Activated CD8-positive, alpha-beta T cell treated with anti-CD3 and anti-CD28 coated beads for 36 hours (primary cell): ENCODE data around the gene PYROXD2. TPM values are rescaled to one million over a fixed set of nuclear protein-coding genes. Genes with fewer than 3 reads are reported as not detected.

Experiments
- ATAC-seq: fragments of 200-7000 bp; cut with Tn5 transposase; one replicate; pipeline ENCODE4 v1.10.0; 2021; ENCODE audit warnings: mild to moderate bottlenecking, moderate library complexity
- CTCF ChIA-PET: fragments of 350-600 bp; sonication (Branson Sonifier 250); formaldehyde crosslinking; loops from one replicate; lab custom pipeline; 2021; ENCODE audit warnings: antibody characterized with exemption; lab: Charles Lee
- POLR2A ChIA-PET: fragments of 350-600 bp; sonication (Branson Sonifier 250); formaldehyde crosslinking; loops from one replicate; lab custom pipeline; 2021; ENCODE audit warnings: antibody characterized with exemption; lab: Charles Lee
- DNase-seq: peaks from one replicate; pipeline ENCODE4 v3.0.0-alpha.2; 2020
- H3K27ac Mint-ChIP-seq: one replicate; pipeline ENCODE4 v1.8.0; 2021; ENCODE audit warnings: mild to moderate bottlenecking, mixed read lengths
- H3K27me3 Mint-ChIP-seq: one replicate; pipeline ENCODE4 v1.8.0; 2021; ENCODE audit warnings: mixed read lengths
- H3K36me3 Mint-ChIP-seq: one replicate; pipeline ENCODE4 v1.8.0; 2021; ENCODE audit warnings: low read depth, mixed read lengths
- H3K4me1 Mint-ChIP-seq: one replicate; pipeline ENCODE4 v1.8.0; 2021; ENCODE audit warnings: low read depth, mixed read lengths
- H3K4me3 Mint-ChIP-seq: one replicate; pipeline ENCODE4 v1.8.0; 2021; ENCODE audit warnings: mild to moderate bottlenecking, moderate library complexity, mixed read lengths
- H3K9me3 Mint-ChIP-seq: one replicate; pipeline ENCODE4 v1.8.0; 2021; ENCODE audit warnings: mixed read lengths
- intact Hi-C: fragments of 100-400 bp; cut with micrococcal nuclease; formaldehyde crosslinking; loops from one replicate; pipeline ENCODE4 v1.10.0; 2022
- total RNA-seq, 2 experiments: library from RNA; stranded (reverse); gene quantifications; one replicate each; pipeline ENCODE4 v1.2.3, GENCODE V29; 2021
- TF ChIP-seq, protein P1 (sequence below): fragments of 200-600 bp; IDR thresholded peaks from one replicate; pipeline ENCODE4 v1.8.0; 2022; ENCODE audit warnings: antibody characterized with exemption, mild to moderate bottlenecking

PYROXD2 gene
- total RNA-seq, 2 experiments from 2014 or later = 5.3 to 6.2 TPM

DNA sequence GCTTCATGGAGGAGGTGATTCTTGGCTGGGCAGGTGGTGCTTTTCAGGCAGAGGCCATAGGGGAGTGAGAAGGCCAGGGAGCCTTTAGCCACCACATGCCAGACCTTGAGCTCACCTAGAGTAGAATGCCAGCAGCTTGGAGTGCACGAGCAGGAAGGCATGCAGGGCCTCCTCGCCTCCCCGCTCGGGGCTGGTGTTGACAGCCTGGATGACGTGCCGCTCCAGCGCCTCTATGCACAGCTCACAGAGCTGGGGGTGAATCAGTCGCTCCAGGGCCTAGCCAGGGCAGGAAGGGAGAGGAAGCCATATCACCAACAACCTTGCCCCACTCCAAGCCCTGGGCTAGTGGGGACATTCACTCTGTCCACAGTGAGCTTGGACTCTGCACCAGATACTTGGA is 16.0 kb upstream of the PYROXD2 start:
- no peaks in the 10 kb centered on the region for H3K27me3 Mint-ChIP-seq
- no peak overlapping the region for H3K27ac Mint-ChIP-seq
- ATAC-seq (no peak), DNase-seq (no peak)
- TF ChIP-seq, protein P1, sequence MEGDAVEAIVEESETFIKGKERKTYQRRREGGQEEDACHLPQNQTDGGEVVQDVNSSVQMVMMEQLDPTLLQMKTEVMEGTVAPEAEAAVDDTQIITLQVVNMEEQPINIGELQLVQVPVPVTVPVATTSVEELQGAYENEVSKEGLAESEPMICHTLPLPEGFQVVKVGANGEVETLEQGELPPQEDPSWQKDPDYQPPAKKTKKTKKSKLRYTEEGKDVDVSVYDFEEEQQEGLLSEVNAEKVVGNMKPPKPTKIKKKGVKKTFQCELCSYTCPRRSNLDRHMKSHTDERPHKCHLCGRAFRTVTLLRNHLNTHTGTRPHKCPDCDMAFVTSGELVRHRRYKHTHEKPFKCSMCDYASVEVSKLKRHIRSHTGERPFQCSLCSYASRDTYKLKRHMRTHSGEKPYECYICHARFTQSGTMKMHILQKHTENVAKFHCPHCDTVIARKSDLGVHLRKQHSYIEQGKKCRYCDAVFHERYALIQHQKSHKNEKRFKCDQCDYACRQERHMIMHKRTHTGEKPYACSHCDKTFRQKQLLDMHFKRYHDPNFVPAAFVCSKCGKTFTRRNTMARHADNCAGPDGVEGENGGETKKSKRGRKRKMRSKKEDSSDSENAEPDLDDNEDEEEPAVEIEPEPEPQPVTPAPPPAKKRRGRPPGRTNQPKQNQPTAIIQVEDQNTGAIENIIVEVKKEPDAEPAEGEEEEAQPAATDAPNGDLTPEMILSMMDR = no peak
- H3K36me3 Mint-ChIP-seq = peaks cover 50% of the 10 kb centered on the region
- no peaks in the 10 kb centered on the region for H3K4me1 Mint-ChIP-seq
- H3K4me3 Mint-ChIP-seq = no peak overlapping the region
- intact Hi-C loops = no loop called here
- POLR2A ChIA-PET = no interaction called here
- no peaks in the 10 kb centered on the region for H3K9me3 Mint-ChIP-seq
- CTCF ChIA-PET = no interaction called here

DNA sequence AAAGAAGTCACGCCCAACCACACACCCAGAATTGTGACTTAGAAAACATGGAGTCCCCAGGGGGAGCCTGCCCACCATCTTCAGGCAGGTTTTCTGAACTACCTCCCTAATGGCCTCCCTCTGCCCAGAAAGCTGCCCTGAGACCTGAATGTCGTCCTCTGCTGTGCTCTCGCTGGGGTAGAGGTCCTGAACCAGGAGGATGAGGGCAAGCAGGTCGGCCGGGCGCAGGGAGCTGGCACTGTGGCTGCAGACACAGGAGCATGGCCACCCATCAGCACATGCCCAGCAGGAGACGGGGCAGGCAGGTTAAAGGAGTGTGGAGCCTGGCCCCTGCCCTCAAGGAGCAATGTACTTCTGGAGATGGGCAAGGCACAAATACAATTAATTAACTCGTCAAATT is 15.4 kb upstream of the PYROXD2 start:
- DNase-seq (no peak), ATAC-seq (no peak)
- H3K27me3 Mint-ChIP-seq = no peaks in the 10 kb centered on the region
- intact Hi-C loops = no loop called here
- peaks cover 44% of the 10 kb centered on the region for H3K36me3 Mint-ChIP-seq
- CTCF ChIA-PET = no interaction called here
- no peak overlapping the region for H3K4me3 Mint-ChIP-seq
- no peaks in the 10 kb centered on the region for H3K4me1 Mint-ChIP-seq
- POLR2A ChIA-PET = no interaction called here
- H3K27ac Mint-ChIP-seq = no peak overlapping the region
- no peaks in the 10 kb centered on the region for H3K9me3 Mint-ChIP-seq
- TF ChIP-seq, protein P1 = no peak

DNA sequence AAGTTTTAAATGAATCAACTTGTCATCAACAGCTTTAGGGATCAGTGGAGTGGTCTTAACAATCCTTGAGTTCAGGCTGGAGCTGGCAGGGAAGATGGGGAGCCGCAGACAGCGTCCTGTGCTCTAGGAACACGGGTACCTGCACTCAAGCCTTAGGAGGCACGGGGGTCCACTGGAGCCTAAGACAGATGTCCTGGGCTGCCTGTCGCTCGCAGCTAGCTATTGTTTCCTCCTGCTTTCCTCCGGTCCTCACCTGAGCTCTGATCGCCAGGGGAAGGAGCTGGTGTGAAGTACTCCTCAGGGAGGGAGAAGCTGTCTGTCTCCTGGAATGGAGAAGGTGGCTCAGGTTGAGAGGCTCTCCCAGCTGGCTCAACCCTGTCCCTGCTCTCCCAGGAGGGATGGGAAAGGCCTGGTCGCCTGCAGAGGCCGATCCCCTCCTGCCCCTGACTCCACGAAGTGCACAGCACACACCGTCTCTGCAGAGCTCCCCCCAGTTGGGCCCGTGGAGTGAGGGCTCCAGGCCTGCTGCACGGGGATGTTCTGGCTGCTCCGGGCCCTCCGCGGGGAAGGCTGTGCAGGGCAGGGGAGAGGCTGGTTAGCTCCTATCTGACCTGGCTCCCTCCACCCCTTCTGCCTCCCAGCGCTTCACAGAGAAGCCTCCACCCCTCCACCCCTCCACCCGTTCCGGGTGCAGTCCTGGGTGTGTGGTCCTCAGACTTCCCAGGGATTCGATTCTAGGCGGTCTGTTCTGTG is 14.5 kb upstream of the PYROXD2 start:
- intact Hi-C loops = no loop called here
- TF ChIP-seq, protein P1 = no peak
- no peaks in the 10 kb centered on the region for H3K4me1 Mint-ChIP-seq
- no peak overlapping the region for H3K4me3 Mint-ChIP-seq
- DNase-seq (no peak), ATAC-seq (no peak)
- ChIA-PET POLR2A (no interaction called here), CTCF (no interaction called here)
- H3K9me3 Mint-ChIP-seq = no peaks in the 10 kb centered on the region
- peaks cover 35% of the 10 kb centered on the region for H3K36me3 Mint-ChIP-seq
- H3K27ac Mint-ChIP-seq = no peak overlapping the region
- H3K27me3 Mint-ChIP-seq = no peaks in the 10 kb centered on the region

DNA sequence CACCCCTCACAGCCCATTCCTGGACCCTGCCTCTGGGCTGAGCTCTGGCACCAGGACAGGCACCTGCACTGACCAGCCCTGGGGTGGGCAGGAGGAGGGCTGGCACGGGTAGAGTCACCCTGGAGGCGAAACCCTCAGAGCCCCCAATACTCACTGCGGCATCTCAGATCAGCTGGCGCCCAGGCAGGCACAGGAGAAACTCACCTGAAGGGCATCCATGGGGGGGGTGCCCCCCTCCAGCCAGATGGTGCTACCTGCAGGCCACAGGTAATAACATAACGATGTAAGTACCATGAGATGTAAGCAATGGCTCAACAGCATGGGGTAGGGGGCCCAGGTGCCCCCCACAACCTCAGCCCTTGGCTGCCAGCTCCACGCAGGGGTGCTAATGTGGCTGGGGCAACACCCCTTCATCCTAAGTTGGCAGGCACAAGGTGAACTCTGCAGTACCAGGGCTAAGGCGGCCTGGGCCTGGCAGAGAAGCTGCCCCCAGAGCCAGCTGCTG is 12.1 kb upstream of the PYROXD2 start:
- CTCF ChIA-PET = interaction anchor here (0.7 to 2.8 kb wide), 4 partner anchors 13 to 40 kb away, joined by 3 to 25 read pairs (median 5); partner anchors contain the start of gene PYROXD2
- ATAC-seq = no peak
- intact Hi-C loops = no loop called here
- Mint-ChIP-seq H3K36me3 (peaks cover 14% of the 10 kb centered on the region), H3K4me3 (no peak overlapping the region), H3K9me3 (no peaks in the 10 kb centered on the region), H3K27ac (no peak overlapping the region), H3K4me1 (no peaks in the 10 kb centered on the region), H3K27me3 (no peaks in the 10 kb centered on the region)
- DNase-seq = no peak
- TF ChIP-seq, protein P1 = no peak
- POLR2A ChIA-PET = interaction anchor here (0.7 kb wide), 1 partner anchor 8 kb away, joined by 3 read pairs; no protein-coding TSS in a partner anchor
